SK-N-SH (cell line): ENCODE measurements around the gene SDK1.

Experiments used
- GABPA ChIP-seq: IDR thresholded peaks from 2 replicates; pipeline ENCODE4 v1.4.0; 2012; ENCODE audit warnings: low read depth, mild to moderate bottlenecking
- NFIC ChIP-seq: IDR thresholded peaks from 2 replicates; pipeline ENCODE4 v1.4.0; 2012; ENCODE audit warnings: borderline replicate concordance
- POLR2AphosphoS5 ChIP-seq: IDR thresholded peaks from 2 replicates; pipeline ENCODE4 v1.6.1; 2012; ENCODE audit warnings: low read depth, low read length
- RCOR1 ChIP-seq: fragments of 150-350 bp; IDR thresholded peaks from 2 replicates; pipeline ENCODE4 v1.6.1; 2017; ENCODE audit warnings: antibody characterized with exemption, low read length
- TEAD4 ChIP-seq: IDR thresholded peaks from 2 replicates; pipeline ENCODE4 v1.4.0; 2012; ENCODE audit warnings: mild to moderate bottlenecking, borderline replicate concordance; ENCODE audit not compliant: insufficient read depth
- TF ChIP-seq, protein P1 (sequence below): fragments of 200-600 bp; sonication (generic); IDR thresholded peaks from 2 replicates; pipeline ENCODE4 v1.6.1; 2017; ENCODE audit warnings: antibody characterized with exemption, mild to moderate bottlenecking, moderate library complexity

DNA sequence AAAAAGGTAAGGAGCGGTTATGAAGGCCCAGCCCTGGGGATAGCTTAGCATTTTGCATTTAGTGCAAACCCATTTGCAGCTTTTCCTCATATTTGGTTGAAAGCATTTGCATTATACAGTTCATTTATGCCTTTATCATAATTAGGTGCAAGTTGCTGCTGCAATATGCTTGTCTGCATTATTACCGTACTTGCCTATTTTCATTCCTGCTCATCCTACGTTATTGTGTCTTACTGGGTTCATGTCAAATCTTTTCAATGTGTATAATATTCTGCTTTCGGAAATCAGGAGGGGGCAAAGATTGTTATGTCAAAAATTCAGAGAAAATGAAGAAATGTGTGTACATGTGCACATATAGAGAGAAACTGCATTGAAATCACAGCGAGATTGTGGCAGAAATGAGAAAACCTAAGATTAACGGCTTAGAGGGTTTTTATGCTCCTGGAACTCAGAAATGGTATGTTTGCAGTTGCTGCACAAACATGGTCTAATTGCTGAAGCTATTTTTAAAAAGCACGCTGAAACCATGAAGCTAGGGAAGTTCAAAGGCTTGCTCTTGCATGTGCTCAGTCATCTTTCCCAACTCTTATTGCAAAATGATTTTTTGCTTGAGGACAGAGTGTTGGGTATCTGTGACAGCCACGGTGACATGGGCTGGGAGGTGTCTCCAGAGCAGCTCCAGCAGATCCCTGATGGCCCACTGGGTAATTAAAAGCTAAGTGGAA is 613.2 kb downstream of the SDK1 start:
- TF ChIP-seq, protein P1, sequence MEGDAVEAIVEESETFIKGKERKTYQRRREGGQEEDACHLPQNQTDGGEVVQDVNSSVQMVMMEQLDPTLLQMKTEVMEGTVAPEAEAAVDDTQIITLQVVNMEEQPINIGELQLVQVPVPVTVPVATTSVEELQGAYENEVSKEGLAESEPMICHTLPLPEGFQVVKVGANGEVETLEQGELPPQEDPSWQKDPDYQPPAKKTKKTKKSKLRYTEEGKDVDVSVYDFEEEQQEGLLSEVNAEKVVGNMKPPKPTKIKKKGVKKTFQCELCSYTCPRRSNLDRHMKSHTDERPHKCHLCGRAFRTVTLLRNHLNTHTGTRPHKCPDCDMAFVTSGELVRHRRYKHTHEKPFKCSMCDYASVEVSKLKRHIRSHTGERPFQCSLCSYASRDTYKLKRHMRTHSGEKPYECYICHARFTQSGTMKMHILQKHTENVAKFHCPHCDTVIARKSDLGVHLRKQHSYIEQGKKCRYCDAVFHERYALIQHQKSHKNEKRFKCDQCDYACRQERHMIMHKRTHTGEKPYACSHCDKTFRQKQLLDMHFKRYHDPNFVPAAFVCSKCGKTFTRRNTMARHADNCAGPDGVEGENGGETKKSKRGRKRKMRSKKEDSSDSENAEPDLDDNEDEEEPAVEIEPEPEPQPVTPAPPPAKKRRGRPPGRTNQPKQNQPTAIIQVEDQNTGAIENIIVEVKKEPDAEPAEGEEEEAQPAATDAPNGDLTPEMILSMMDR, result no peak
- TF ChIP-seq NFIC, result no peak
- TF ChIP-seq TEAD4, result no peak
- no peak for TF ChIP-seq RCOR1
- TF ChIP-seq GABPA, result no peak
- TF ChIP-seq POLR2AphosphoS5, result no peak
